ENCODE results near the gene ARHGAP23. TPM values are rescaled to one million over a fixed set of nuclear protein-coding genes. Genes with fewer than 3 reads are reported as not detected.

The ARHGAP23 gene
- total and polyA plus RNA-seq, 10 of the 15 experiments (the other 5 are each of a cell fraction or from before 2014, with no cell fraction given), result 0.23 to 5.8 (median 2.1) TPM

- TF ChIP-seq ZNF384 (IDR thresholded peaks at IDR 0.05; ENCODE audit: borderline replicate concordance, low read depth, low read length) (no peak), SUZ12 (IDR thresholded peaks at IDR 0.05; ENCODE audit: unreplicated experiment) (no peak), IKZF1 (conservative IDR thresholded peaks at IDR 0.05) (no peak), HCFC1 (IDR thresholded peaks at IDR 0.05; ENCODE audit: low read length) (no peak), RB1 (IDR thresholded peaks at IDR 0.05; ENCODE audit: borderline replicate concordance) (no peak)
Observed at GRCh38 chr17:38460082-38460715, 31.9 kb downstream of the ARHGAP23 start (continued).

- Histone ChIP-seq H4K20me1 (ENCODE audit: control insufficient read depth, insufficient read depth) (no peaks in the 10 kb centered on the region), H3K27ac (ENCODE audit: control insufficient read depth, insufficient read depth) (no peak overlapping the region), H3K9ac (ENCODE audit: control insufficient read depth, insufficient read depth, low read length) (no peak overlapping the region), H3K79me2 (ENCODE audit: control insufficient read depth, insufficient read depth, low read length) (no peaks in the 10 kb centered on the region), H3K9me3 (replicated peaks; ENCODE audit: control insufficient read depth, insufficient read depth, low read length) (no peaks in the 10 kb centered on the region), H2AFZ (ENCODE audit: control insufficient read depth, low read depth, low read length) (no peak overlapping the region), H3K4me2 (ENCODE audit: control insufficient read depth, insufficient read depth) (no peak overlapping the region), H3K4me1 (ENCODE audit: control insufficient read depth, insufficient read depth, low read length) (no peaks in the 10 kb centered on the region), H3K36me3 (ENCODE audit: control insufficient read depth in 2 of 2, insufficient read depth in 2 of 2, low read length in 1 of 2) (no peaks in the 10 kb centered on the region), H3K27me3 (replicated peaks in 1 of 2; ENCODE audit: control insufficient read depth in 2 of 2, insufficient read depth in 2 of 2, low read length in 1 of 2) (peaks cover 0 to 2% of the 10 kb centered on the region in 2 experiments; a peak in 2 of 4 replicates), H3K4me3 (no peak overlapping the region)
- no peak for ATAC-seq
- intact Hi-C loops (cut with micrococcal nuclease; ENCODE audit: unreplicated experiment) (no loop called here), in situ Hi-C loops (cut with MboI) (no loop called here)
- FAIRE-seq, result no peak
- no peak for DNase-seq (ENCODE audit: low read depth, low spot score)
- no TSS peak for BruUV-seq (replicated peaks)
- CTCF ChIA-PET, result interaction anchor here (1.0 to 1.1 kb wide), 2 partner anchors 19 to 127 kb away, joined by 3 to 4 read pairs; no protein-coding TSS in a partner anchor
- SMC1A ChIA-PET (ENCODE audit: uncharacterized antibody, unreplicated experiment), result no interaction called here
- POLR2A ChIA-PET, result no interaction called here
- no peak for TF ChIP-seq SRF (IDR thresholded peaks at IDR 0.05; ENCODE audit: low read depth in 2 of 2, low read length in 2 of 2)
- no peak for TF ChIP-seq SREBF2 (IDR thresholded peaks at IDR 0.05; ENCODE audit: low read length)
- no peak for TF ChIP-seq NFYA (IDR thresholded peaks at IDR 0.05; ENCODE audit: borderline replicate concordance, low read depth, low read length)
- no peak for TF ChIP-seq CHD1 (IDR thresholded peaks at IDR 0.05; ENCODE audit: low read depth, low read length)
- no peak for TF ChIP-seq TCF7 (IDR thresholded peaks at IDR 0.05; ENCODE audit: borderline replicate concordance)
- no peak for TF ChIP-seq SUPT20H (IDR thresholded peaks at IDR 0.05; ENCODE audit: borderline replicate concordance, control insufficient read depth, low read depth, low read length)
- TF ChIP-seq SUZ12 (IDR thresholded peaks at IDR 0.05; ENCODE audit: unreplicated experiment), result no peak
- TF ChIP-seq EED (IDR thresholded peaks at IDR 0.05; ENCODE audit: low read depth), result no peak
- no peak for TF ChIP-seq SKIL (IDR thresholded peaks at IDR 0.05; ENCODE audit: low read depth, poor library complexity, severe bottlenecking)
- whole genome bisulfite sequencing (ENCODE audit: insufficient coverage, insufficient replicate concordance, low lambda C conversion rate, missing lambda C conversion rate), result 48% methylated on average over 18 of the region's 19 CpGs
- RAD21 ChIA-PET (ENCODE audit: unreplicated experiment), result no interaction called here
Observed at GRCh38 chr17:38460716-38461630, 32.7 kb downstream of the ARHGAP23 start.
